ENCODE measurements around the gene CDYL2.

CDYL2 gene

GRCh38 chr16:80684906-80685305, 119.5 kb downstream of the CDYL2 start:
- no peak overlapping the region for H3K4me3 ChIP-seq (ENCODE audit: low read length)
- DNase-seq (ENCODE audit: low read depth, low spot score) = no peak

GRCh38 chr16:80684136-80684765, 120.1 kb downstream of the CDYL2 start:
- DNase-seq (ENCODE audit: low read depth, low spot score) = no peak
- H3K4me3 ChIP-seq (ENCODE audit: low read length) = no peak overlapping the region

- H3K4me3 ChIP-seq (ENCODE audit: low read length) = no peak overlapping the region
- no peak for DNase-seq (ENCODE audit: low read depth, low spot score)
Observed at GRCh38 chr16:80683646-80684045, 120.8 kb downstream of the CDYL2 start.

GRCh38 chr16:80682421-80683070, 121.9 kb downstream of the CDYL2 start:
- H3K4me3 ChIP-seq (ENCODE audit: low read length) = no peak overlapping the region
- DNase-seq (ENCODE audit: low read depth, low spot score) = no peak

GRCh38 chr16:80681436-80681835, 123.0 kb downstream of the CDYL2 start:
- no peak overlapping the region for H3K4me3 ChIP-seq (ENCODE audit: low read length)
- DNase-seq (ENCODE audit: low read depth, low spot score) = no peak

- DNase-seq (ENCODE audit: low read depth, low spot score) = no peak
- H3K4me3 ChIP-seq (ENCODE audit: low read length) = no peak overlapping the region
Observed at GRCh38 chr16:80680839-80681238, 123.6 kb downstream of the CDYL2 start.

GRCh38 chr16:80680046-80680445, 124.4 kb downstream of the CDYL2 start:
- no peak for DNase-seq (ENCODE audit: low read depth, low spot score)

GRCh38 chr16:80674884-80675283, 129.5 kb downstream of the CDYL2 start:
- no peak overlapping the region for H3K4me3 ChIP-seq (ENCODE audit: low read length)

More at GRCh38 chr16:80680046-80680445, 124.4 kb downstream of the CDYL2 start:
- H3K4me3 ChIP-seq (ENCODE audit: low read length) = no peak overlapping the region

GRCh38 chr16:80672379-80672778, 132.0 kb downstream of the CDYL2 start:
- DNase-seq (ENCODE audit: low read depth, low spot score) = no peak
- H3K4me3 ChIP-seq (ENCODE audit: low read length) = no peak overlapping the region

More at GRCh38 chr16:80674884-80675283, 129.5 kb downstream of the CDYL2 start:
- no peak for DNase-seq (ENCODE audit: low read depth, low spot score)

GRCh38 chr16:80671281-80671849, 133.0 kb downstream of the CDYL2 start:
- no peak for DNase-seq (ENCODE audit: low read depth, low spot score)

GRCh38 chr16:80670170-80670865, 134.1 kb downstream of the CDYL2 start:
- no peak overlapping the region for H3K4me3 ChIP-seq (ENCODE audit: low read length)
- no peak for DNase-seq (ENCODE audit: low read depth, low spot score)

More at GRCh38 chr16:80671281-80671849, 133.0 kb downstream of the CDYL2 start:
- no peak overlapping the region for H3K4me3 ChIP-seq (ENCODE audit: low read length)

- no peak for DNase-seq (ENCODE audit: low read depth, low spot score)
- H3K4me3 ChIP-seq (ENCODE audit: low read length) = no peak overlapping the region
Observed at GRCh38 chr16:80669673-80670072, 134.7 kb downstream of the CDYL2 start.

- DNase-seq (ENCODE audit: low read depth, low spot score) = no peak
- no peak overlapping the region for H3K4me3 ChIP-seq (ENCODE audit: low read length)
Observed at GRCh38 chr16:80667925-80668324, 136.5 kb downstream of the CDYL2 start.

GRCh38 chr16:80667251-80667560, 137.2 kb downstream of the CDYL2 start:
- H3K4me3 ChIP-seq (ENCODE audit: low read length) = no peak overlapping the region
- DNase-seq (ENCODE audit: low read depth, low spot score) = no peak

- H3K4me3 ChIP-seq (ENCODE audit: low read length) = no peak overlapping the region
- DNase-seq (ENCODE audit: low read depth, low spot score) = no peak
Observed at GRCh38 chr16:80666378-80667250, 137.8 kb downstream of the CDYL2 start.

- DNase-seq (ENCODE audit: low read depth, low spot score) = no peak
- H3K4me3 ChIP-seq (ENCODE audit: low read length) = no peak overlapping the region
Observed at GRCh38 chr16:80665356-80665755, 139.0 kb downstream of the CDYL2 start.

GRCh38 chr16:80664786-80665185, 139.6 kb downstream of the CDYL2 start:
- DNase-seq (ENCODE audit: low read depth, low spot score) = no peak
- H3K4me3 ChIP-seq (ENCODE audit: low read length) = no peak overlapping the region

GRCh38 chr16:80664226-80664625, 140.2 kb downstream of the CDYL2 start:
- H3K4me3 ChIP-seq (ENCODE audit: low read length) = no peak overlapping the region
- DNase-seq (ENCODE audit: low read depth, low spot score) = no peak

GRCh38 chr16:80663078-80663477, 141.3 kb downstream of the CDYL2 start:
- no peak for DNase-seq (ENCODE audit: low read depth, low spot score)
- H3K4me3 ChIP-seq (ENCODE audit: low read length) = no peak overlapping the region
